Smooth muscle cell (in vitro differentiated cells): ENCODE data around the gene KRT5. TPM values are rescaled to one million over a fixed set of nuclear protein-coding genes. Genes with fewer than 3 reads are reported as not detected.

ENCODE experiments used
- DNase-seq: peaks from one replicate; lab custom pipeline; 2025; ENCODE audit not compliant: unreplicated experiment; lab: John Stamatoyannopoulos, UW
- H2AFZ ChIP-seq: fragments of 200-600 bp; sonication (generic); 2 replicates; pipeline ENCODE4 v1.6.0; 2016; ENCODE audit warnings: antibody characterized with exemption, low read depth, mild to moderate bottlenecking
- H3F3A ChIP-seq: fragments of 200-600 bp; sonication (generic); 2 replicates; pipeline ENCODE4 v1.6.0; 2017; ENCODE audit warnings: antibody characterized with exemption, low read depth
- H3K27ac ChIP-seq: fragments of 200-600 bp; sonication (generic); 2 replicates; pipeline ENCODE4 v1.5.1; 2016; ENCODE audit warnings: low read depth, mild to moderate bottlenecking
- H3K27me3 ChIP-seq: fragments of 200-600 bp; sonication (generic); 2 replicates; pipeline ENCODE4 v1.6.1; 2016; ENCODE audit warnings: low read depth, mild to moderate bottlenecking
- H3K36me3 ChIP-seq: fragments of 200-600 bp; sonication (generic); 2 replicates; pipeline ENCODE4 v1.5.1; 2016; ENCODE audit warnings: low read depth
- H3K4me1 ChIP-seq: fragments of 200-600 bp; sonication (generic); 2 replicates; pipeline ENCODE4 v1.5.1; 2016; ENCODE audit warnings: low read depth
- H3K4me2 ChIP-seq: fragments of 200-600 bp; sonication (generic); 2 replicates; pipeline ENCODE4 v1.6.0; 2016; ENCODE audit warnings: mild to moderate bottlenecking
- H3K4me3 ChIP-seq: fragments of 200-600 bp; sonication (generic); 2 replicates; pipeline ENCODE4 v1.5.1; 2016; ENCODE audit warnings: mild to moderate bottlenecking
- H3K79me2 ChIP-seq: fragments of 200-600 bp; sonication (generic); 2 replicates; pipeline ENCODE4 v1.6.0; 2016; ENCODE audit warnings: low read depth, mild to moderate bottlenecking
- H3K9ac ChIP-seq: fragments of 200-600 bp; sonication (generic); 2 replicates; pipeline ENCODE4 v1.6.0; 2016; ENCODE audit warnings: low read depth
- H3K9me3 ChIP-seq: fragments of 200-600 bp; sonication (generic); replicated peaks from 2 replicates; pipeline ENCODE4 v1.5.1; 2016; ENCODE audit warnings: low read depth
- H4K20me1 ChIP-seq: fragments of 200-600 bp; sonication (generic); 2 replicates; pipeline ENCODE4 v1.6.0; 2016; ENCODE audit warnings: low read depth
- CTCF ChIP-seq: fragments of 200-600 bp; sonication (generic); IDR thresholded peaks from 2 replicates; pipeline ENCODE4 v1.5.1; 2017; ENCODE audit warnings: borderline replicate concordance, mild to moderate bottlenecking, antibody characterized with exemption; ENCODE audit not compliant: insufficient read depth, poor library complexity, severe bottlenecking
- WGBS: methylation state at CpG from one replicate; pipeline ENCODE4 v1.1.7; 2016; ENCODE audit warnings: low lambda C conversion rate; 5-methylcytosine and 5-hydroxymethylcytosine counted together
- polyA plus RNA-seq: library from polyadenylated mRNA; unstranded; fragments of >200 nt; fragmentation: Nextera tagmentation; extraction: Ambion mirVana; gene quantifications from 2 replicates; pipeline ENCODE4 v1.2.1, GENCODE V29; 2016
- total RNA-seq: library from RNA; depleted of rRNA; stranded (reverse); fragments of >200 nt; gene quantifications from 2 replicates; pipeline ENCODE4 v1.2.3, GENCODE V29; 2014

KRT5 gene
- total and polyA plus RNA-seq, 2 experiments from 2014 or later = 67.2 to 209 TPM

GRCh38 chr12:52517888-52518287 lies 2.3 kb downstream of the KRT5 start:
- Histone ChIP-seq H4K20me1 (no peaks in the 10 kb centered on the region), H3K4me3 (no peak overlapping the region), H3K27me3 (no peaks in the 10 kb centered on the region), H3K36me3 (no peaks in the 10 kb centered on the region), H3K79me2 (no peaks in the 10 kb centered on the region), H3K27ac (no peak overlapping the region), H3K4me2 (no peak overlapping the region), H3K9me3 (no peaks in the 10 kb centered on the region), H2AFZ (no peak overlapping the region), H3F3A (no peaks in the 10 kb centered on the region), H3K4me1 (peaks cover 5% of the 10 kb centered on the region), H3K9ac (no peak overlapping the region)
- DNase-seq = no peak
- no peak for TF ChIP-seq CTCF
- 93% methylated on average over 5 of the region's 5 CpGs for WGBS

- Histone ChIP-seq H3K4me2 (no peak overlapping the region), H3K27me3 (no peaks in the 10 kb centered on the region), H3K9ac (no peak overlapping the region), H4K20me1 (no peaks in the 10 kb centered on the region), H3K79me2 (no peaks in the 10 kb centered on the region), H3K4me1 (peaks cover 5% of the 10 kb centered on the region), H3F3A (no peaks in the 10 kb centered on the region), H2AFZ (no peak overlapping the region), H3K36me3 (no peaks in the 10 kb centered on the region), H3K27ac (no peak overlapping the region), H3K4me3 (no peak overlapping the region), H3K9me3 (no peaks in the 10 kb centered on the region)
- no peak for TF ChIP-seq CTCF
- no peak for DNase-seq
- WGBS = 96% methylated on average over 14 of the region's 14 CpGs
Observed at GRCh38 chr12:52517005-52517835, 3.0 kb downstream of the KRT5 start.

- TF ChIP-seq CTCF = no peak
- H3K27me3 ChIP-seq = no peaks in the 10 kb centered on the region
- H3K4me1 ChIP-seq = peaks cover 2% of the 10 kb centered on the region
- H3K4me3 ChIP-seq = no peak overlapping the region
- H3K9ac ChIP-seq = no peak overlapping the region
- 86% methylated on average over 15 of the region's 15 CpGs for WGBS
- no peak overlapping the region for H3K4me2 ChIP-seq
- H4K20me1 ChIP-seq = no peaks in the 10 kb centered on the region
- DNase-seq = no peak
- H3K36me3 ChIP-seq = no peaks in the 10 kb centered on the region
- H2AFZ ChIP-seq = no peak overlapping the region
- no peaks in the 10 kb centered on the region for H3K9me3 ChIP-seq
- H3K27ac ChIP-seq = no peak overlapping the region
- no peaks in the 10 kb centered on the region for H3F3A ChIP-seq
- H3K79me2 ChIP-seq = no peaks in the 10 kb centered on the region
Observed at GRCh38 chr12:52515927-52516831, 4.0 kb downstream of the KRT5 start.
